Mesothelial cell of epicardium (in vitro differentiated cells): ENCODE measurements around the gene TMEM163. TPM values are rescaled to one million over a fixed set of nuclear protein-coding genes. Genes with fewer than 3 reads are reported as not detected.

Experiments
- DNase-seq, 2 experiments: peaks; one replicate each; pipeline ENCODE4 v3.0.0; 2021; ENCODE audit warnings: low spot score in 2 of 2; ENCODE audit not compliant: unreplicated experiment in 2 of 2
- H3K27ac Mint-ChIP-seq: 2 replicates; pipeline ENCODE4 v1.8.0; 2021; ENCODE audit warnings: mixed read lengths
- H3K27me3 Mint-ChIP-seq: 2 replicates; pipeline ENCODE4 v1.8.0; 2021; ENCODE audit warnings: low read depth, mixed read lengths
- H3K36me3 Mint-ChIP-seq: 2 replicates; pipeline ENCODE4 v1.8.0; 2021; ENCODE audit warnings: mixed read lengths
- H3K4me1 Mint-ChIP-seq: 2 replicates; pipeline ENCODE4 v1.8.0; 2021; ENCODE audit warnings: mixed read lengths
- H3K4me3 Mint-ChIP-seq: 2 replicates; pipeline ENCODE4 v1.8.0; 2021; ENCODE audit warnings: mild to moderate bottlenecking, moderate library complexity, mixed read lengths
- H3K9me3 Mint-ChIP-seq: 2 replicates; pipeline ENCODE4 v1.8.0; 2021; ENCODE audit warnings: mixed read lengths
- CTCF ChIP-seq: fragments of 200-600 bp; sonication (generic); IDR thresholded peaks from one replicate; pipeline ENCODE4 v1.5.0; 2021; ENCODE audit warnings: antibody characterized with exemption; ENCODE audit not compliant: unreplicated experiment
- total RNA-seq: library from RNA; stranded (reverse); gene quantifications from 3 replicates; pipeline ENCODE4 v1.2.1, GENCODE V29; 2021

Gene TMEM163
- total RNA-seq, 1 donor from 2014 or later, result 0.47 TPM

DNA sequence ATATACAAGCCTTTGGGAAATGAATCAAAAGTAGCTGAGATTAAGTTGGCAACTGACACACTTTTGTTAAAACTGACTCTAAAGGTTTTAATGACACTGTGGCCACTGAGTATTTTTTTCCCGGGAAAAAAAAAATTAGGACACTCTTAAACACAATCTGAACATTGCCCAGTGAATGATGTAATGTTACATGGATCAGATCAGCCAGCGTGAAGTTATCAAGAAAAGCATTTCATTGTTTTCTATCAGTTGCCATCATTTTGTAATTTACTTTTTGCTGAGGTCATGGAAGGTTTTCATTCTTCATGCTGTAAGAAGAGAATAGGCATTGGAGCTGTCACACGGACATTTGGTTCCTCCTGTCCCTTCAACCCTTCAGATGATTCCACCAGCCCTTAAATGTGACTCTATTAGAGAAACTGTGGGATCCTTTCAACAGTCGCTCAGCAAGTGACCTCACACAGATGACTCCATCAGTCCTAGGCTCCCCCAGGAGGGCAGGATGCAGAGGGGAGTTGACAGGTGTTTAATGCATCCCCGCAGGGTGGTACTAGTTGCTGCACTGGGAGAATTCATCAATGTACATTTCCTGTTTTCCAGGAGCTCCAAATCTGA is 300.7 kb downstream of the TMEM163 start:
- Mint-ChIP-seq H3K4me1 (no peaks in the 10 kb centered on the region), H3K27ac (no peak overlapping the region), H3K4me3 (no peak overlapping the region), H3K36me3 (no peaks in the 10 kb centered on the region), H3K27me3 (no peaks in the 10 kb centered on the region), H3K9me3 (no peaks in the 10 kb centered on the region)
- no peak for TF ChIP-seq CTCF
- no peak for DNase-seq

DNA sequence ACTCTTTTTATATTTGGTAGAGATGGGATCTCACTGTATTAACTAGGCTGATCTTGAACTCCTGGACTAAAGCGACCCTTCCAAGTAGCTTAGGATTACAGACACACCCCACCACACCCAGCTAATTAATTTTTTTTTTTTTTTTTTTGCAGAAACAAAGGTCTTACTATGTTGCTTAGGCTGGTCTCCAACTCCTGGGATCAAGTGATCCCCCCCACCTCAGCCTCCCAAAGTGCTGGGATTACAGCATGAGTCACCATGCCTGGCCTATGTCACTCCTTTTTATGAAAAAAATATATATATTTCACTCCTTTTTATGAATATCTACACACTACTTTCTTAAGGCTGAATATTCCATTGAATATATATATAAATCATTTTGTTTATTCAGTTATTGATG is 302.2 kb downstream of the TMEM163 start:
- TF ChIP-seq CTCF, result no peak
- no peak for DNase-seq
- Mint-ChIP-seq H3K9me3 (no peaks in the 10 kb centered on the region), H3K27me3 (no peaks in the 10 kb centered on the region), H3K36me3 (no peaks in the 10 kb centered on the region), H3K4me1 (peaks cover 3% of the 10 kb centered on the region), H3K4me3 (no peak overlapping the region), H3K27ac (no peak overlapping the region)

DNA sequence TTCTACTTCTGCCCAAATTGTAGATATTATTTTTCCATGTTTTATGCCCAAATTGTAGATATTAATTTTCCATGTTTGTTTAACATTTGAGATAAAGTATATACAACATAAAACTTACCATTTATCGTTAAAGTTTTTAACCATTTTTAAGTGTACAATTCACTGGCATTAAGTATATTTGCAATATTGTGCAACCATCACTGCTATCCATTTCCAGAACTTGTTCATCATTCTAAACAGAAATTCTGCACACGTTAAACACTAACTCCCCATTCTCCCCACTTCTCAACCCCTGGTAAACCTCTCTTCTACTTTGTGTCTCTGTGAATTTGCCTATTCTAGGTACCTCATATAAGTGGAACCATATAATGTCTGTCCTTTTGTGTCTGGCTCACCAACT is 302.8 kb downstream of the TMEM163 start:
- Mint-ChIP-seq H3K4me1 (peaks cover 7% of the 10 kb centered on the region), H3K36me3 (no peaks in the 10 kb centered on the region), H3K4me3 (no peak overlapping the region), H3K27ac (no peak overlapping the region), H3K9me3 (no peaks in the 10 kb centered on the region), H3K27me3 (no peaks in the 10 kb centered on the region)
- TF ChIP-seq CTCF, result no peak
- no peak for DNase-seq

- no peaks in the 10 kb centered on the region for H3K9me3 Mint-ChIP-seq
- H3K4me1 Mint-ChIP-seq, result peaks cover 7% of the 10 kb centered on the region
- no peaks in the 10 kb centered on the region for H3K36me3 Mint-ChIP-seq
- TF ChIP-seq CTCF, result no peak
- no peaks in the 10 kb centered on the region for H3K27me3 Mint-ChIP-seq
- H3K27ac Mint-ChIP-seq, result no peak overlapping the region
- DNase-seq, result no peak
- H3K4me3 Mint-ChIP-seq, result no peak overlapping the region
Measured at GRCh38 chr2:134413912-134414311, 304.9 kb downstream of the TMEM163 start.

DNA sequence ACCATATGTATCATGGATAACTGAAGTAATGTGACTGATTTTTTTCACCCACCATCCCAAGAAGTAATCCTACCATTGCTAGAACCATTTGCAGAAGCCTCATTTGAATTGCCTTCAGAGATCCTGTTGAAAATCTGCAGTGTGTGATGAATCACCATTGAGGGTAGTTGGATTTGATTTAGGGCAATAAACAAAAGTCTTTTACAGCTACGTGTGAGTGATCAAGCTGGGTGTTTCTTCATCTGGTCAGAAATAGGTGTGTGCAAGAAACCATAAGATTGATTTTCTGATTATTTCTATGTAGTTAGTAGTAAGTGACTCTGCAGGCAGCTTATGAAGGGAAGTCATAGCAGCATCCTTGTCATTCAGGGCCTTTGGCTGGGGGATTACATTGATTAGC is 305.4 kb downstream of the TMEM163 start:
- Mint-ChIP-seq H3K27me3 (no peaks in the 10 kb centered on the region), H3K27ac (no peak overlapping the region), H3K4me1 (peaks cover 7% of the 10 kb centered on the region), H3K36me3 (no peaks in the 10 kb centered on the region), H3K9me3 (no peaks in the 10 kb centered on the region), H3K4me3 (no peak overlapping the region)
- DNase-seq, result no peak
- TF ChIP-seq CTCF, result no peak

GRCh38 chr2:134412639-134412999 is 306.2 kb downstream of the TMEM163 start:
- no peak overlapping the region for H3K4me3 Mint-ChIP-seq
- DNase-seq, result no peak
- no peak overlapping the region for H3K27ac Mint-ChIP-seq
- H3K27me3 Mint-ChIP-seq, result no peaks in the 10 kb centered on the region
- H3K36me3 Mint-ChIP-seq, result no peaks in the 10 kb centered on the region
- no peak for TF ChIP-seq CTCF
- H3K9me3 Mint-ChIP-seq, result no peaks in the 10 kb centered on the region
- peaks cover 7% of the 10 kb centered on the region for H3K4me1 Mint-ChIP-seq
